Measurements from ENCODE around the gene UPB1. TPM values are rescaled to one million over a fixed set of nuclear protein-coding genes. Genes with fewer than 3 reads are reported as not detected.
"Not testable (repeated sequence)": the region's sequence is repeated elsewhere in the genome, so short reads cannot be mapped to it uniquely, and the experiment has no call there.

UPB1 gene
- total and polyA plus RNA-seq, 9 donors, result 0.29 to 1.0 (median 0.53) TPM

DNA sequence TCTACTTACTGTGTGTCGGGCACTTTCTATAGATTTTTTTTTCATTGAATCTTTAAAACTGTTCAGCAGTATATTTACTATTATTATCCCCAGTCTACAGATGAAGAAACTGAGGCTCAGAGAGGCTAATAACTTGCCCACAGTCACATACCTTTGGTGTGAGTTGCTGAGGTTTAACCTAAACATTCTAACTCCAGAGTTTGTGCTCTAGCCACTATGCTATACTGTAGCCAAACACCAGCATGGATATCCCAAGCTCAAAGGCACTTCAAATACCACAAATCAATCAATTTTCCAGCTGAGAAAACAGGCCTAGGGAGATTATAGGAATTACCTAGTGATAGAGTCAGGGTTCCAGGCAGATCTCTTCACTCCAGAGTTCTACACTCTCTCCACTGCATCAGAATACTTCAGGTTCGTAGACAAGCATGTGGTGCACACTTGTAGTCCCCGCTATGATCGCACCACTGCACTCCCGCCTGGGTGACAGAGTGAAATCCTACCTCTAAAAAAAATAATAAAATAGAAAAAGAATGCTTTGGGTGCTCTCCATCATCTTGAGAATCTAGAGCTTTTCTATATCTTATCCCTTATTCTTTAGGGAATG, 20.4 kb upstream of the UPB1 start:
- no peaks in the 10 kb centered on the region for H3K36me3 ChIP-seq (ENCODE audit: control insufficient read depth, insufficient read depth, low read length)
- H3K27me3 ChIP-seq (ENCODE audit: control insufficient read depth, insufficient read depth, low read length), result no peaks in the 10 kb centered on the region
- H3K27ac ChIP-seq (ENCODE audit: low read length), result no peak overlapping the region
- H3K4me1 ChIP-seq (ENCODE audit: control insufficient read depth, insufficient read depth, low read length), result peaks cover 8% of the 10 kb centered on the region
- DNase-seq, result no peak
- no peak overlapping the region for H3K4me3 ChIP-seq (ENCODE audit: low read length)
- no CpG with 5 or more reads among the region's 5 CpGs for WGBS (ENCODE audit: insufficient coverage)
- no peaks in the 10 kb centered on the region for H3K9me3 ChIP-seq (replicated peaks; ENCODE audit: control insufficient read depth, low read depth, low read length)

DNA sequence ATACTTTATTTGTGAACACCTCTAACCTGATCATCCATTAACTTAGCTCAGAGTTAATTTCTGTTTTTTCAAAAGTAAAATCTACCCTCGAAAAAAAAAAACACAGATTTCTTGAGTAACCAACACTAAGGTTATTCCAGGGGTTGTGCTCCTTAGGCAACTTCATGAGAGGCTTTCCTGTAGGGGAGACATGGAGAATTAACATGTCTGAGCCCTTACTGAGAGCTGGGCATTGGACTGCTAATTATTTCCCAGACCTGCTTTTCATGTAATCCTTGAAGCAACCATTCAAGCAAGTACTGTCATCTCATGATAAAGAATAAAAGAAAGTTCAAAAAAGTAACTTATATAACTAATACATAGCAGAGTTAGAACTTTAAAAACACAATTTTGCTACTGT, 13.5 kb upstream of the UPB1 start:
- H3K27me3 ChIP-seq (ENCODE audit: control insufficient read depth, insufficient read depth, low read length), result no peaks in the 10 kb centered on the region
- H3K36me3 ChIP-seq (ENCODE audit: control insufficient read depth, insufficient read depth, low read length), result no peaks in the 10 kb centered on the region
- no peak overlapping the region for H3K27ac ChIP-seq (ENCODE audit: low read length)
- WGBS (ENCODE audit: insufficient coverage), result no CpG with 5 or more reads among the region's 1 CpG
- no peak for DNase-seq
- no peak overlapping the region for H3K4me3 ChIP-seq (ENCODE audit: low read length)
- no peaks in the 10 kb centered on the region for H3K9me3 ChIP-seq (replicated peaks; ENCODE audit: control insufficient read depth, low read depth, low read length)
- H3K4me1 ChIP-seq (ENCODE audit: control insufficient read depth, insufficient read depth, low read length), result peaks cover 2% of the 10 kb centered on the region

DNA sequence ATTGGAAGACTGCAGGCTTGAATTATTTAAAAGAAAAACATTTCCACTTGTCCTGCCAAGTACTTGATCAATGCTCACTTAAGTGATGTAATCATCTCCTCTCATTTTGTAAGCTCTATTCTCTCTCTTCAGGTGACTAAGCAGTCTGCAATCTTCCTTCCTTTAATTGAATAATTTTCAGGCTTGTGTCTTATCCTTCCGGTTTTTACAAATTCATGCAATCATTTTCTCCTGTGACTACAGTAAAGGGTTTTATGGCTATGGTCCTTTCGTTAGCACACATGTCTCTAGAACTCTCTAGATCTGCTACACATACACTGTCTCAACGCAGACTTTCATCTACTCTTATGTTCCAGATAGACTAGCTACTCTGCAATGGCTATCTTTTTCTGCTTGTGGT, 12.6 kb upstream of the UPB1 start:
- Histone ChIP-seq H3K9me3 (replicated peaks; ENCODE audit: control insufficient read depth, low read depth, low read length) (no peaks in the 10 kb centered on the region), H3K4me3 (ENCODE audit: low read length) (no peak overlapping the region), H3K27ac (ENCODE audit: low read length) (no peak overlapping the region), H3K36me3 (ENCODE audit: control insufficient read depth, insufficient read depth, low read length) (no peaks in the 10 kb centered on the region), H3K4me1 (ENCODE audit: control insufficient read depth, insufficient read depth, low read length) (peaks cover 2% of the 10 kb centered on the region), H3K27me3 (ENCODE audit: control insufficient read depth, insufficient read depth, low read length) (no peaks in the 10 kb centered on the region)
- 47% methylated on average over 2 of the region's 3 CpGs for WGBS (ENCODE audit: insufficient coverage)
- DNase-seq, result peak; percentile 92

DNA sequence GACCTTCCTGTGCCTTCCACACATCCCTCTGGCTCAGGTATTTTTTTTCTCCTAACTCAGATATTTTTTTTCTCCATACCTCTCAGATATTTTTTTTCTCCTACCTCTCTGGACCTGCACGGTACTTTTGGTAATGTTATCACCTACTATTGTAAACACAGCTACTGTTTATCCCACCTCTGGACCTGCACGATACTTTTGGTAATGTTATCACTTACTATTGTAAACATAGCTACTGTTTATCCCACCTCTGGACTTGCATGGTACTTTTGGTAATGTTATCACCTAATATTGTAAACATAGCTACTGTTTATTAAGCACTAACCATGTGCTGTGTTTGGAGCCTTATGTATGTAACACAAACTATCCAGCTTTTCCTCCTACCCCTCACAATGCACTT, 12.1 kb upstream of the UPB1 start:
- peaks cover 2% of the 10 kb centered on the region for H3K4me1 ChIP-seq (ENCODE audit: control insufficient read depth, insufficient read depth, low read length)
- H3K27me3 ChIP-seq (ENCODE audit: control insufficient read depth, insufficient read depth, low read length), result no peaks in the 10 kb centered on the region
- H3K9me3 ChIP-seq (replicated peaks; ENCODE audit: control insufficient read depth, low read depth, low read length), result no peaks in the 10 kb centered on the region
- no CpG with 5 or more reads among the region's 2 CpGs for WGBS (ENCODE audit: insufficient coverage)
- no peak for DNase-seq
- H3K27ac ChIP-seq (ENCODE audit: low read length), result no peak overlapping the region
- H3K4me3 ChIP-seq (ENCODE audit: low read length), result no peak overlapping the region
- H3K36me3 ChIP-seq (ENCODE audit: control insufficient read depth, insufficient read depth, low read length), result no peaks in the 10 kb centered on the region

DNA sequence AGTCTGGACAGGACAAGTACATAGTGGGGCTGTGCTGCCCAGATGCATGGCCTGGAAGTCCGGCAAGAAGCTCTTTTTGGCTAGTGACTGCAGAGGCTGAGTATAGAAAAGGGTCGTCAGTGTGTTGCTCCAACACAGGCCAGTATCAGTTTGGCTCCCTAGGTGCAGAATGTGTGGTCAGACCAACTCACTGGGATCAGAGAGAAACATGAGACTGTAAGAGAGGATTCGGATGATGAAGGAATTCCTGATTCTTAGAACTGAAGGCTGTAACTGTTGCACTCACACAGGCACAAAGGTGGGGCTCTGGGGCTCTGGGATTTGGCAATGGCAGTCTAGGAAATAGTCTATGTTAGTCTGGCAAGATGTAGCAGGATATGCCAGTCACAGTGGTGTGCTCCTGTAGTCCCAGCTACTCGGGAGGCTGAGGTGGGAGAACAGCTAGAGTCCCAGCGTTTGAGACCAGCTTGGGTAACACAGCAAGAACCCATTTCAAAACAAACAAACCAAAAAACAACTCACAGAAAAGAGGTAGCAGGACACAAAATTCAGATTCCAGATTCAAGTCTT, 11.1 kb upstream of the UPB1 start:
- no peaks in the 10 kb centered on the region for H3K36me3 ChIP-seq (ENCODE audit: control insufficient read depth, insufficient read depth, low read length)
- no peaks in the 10 kb centered on the region for H3K27me3 ChIP-seq (ENCODE audit: control insufficient read depth, insufficient read depth, low read length)
- no peak overlapping the region for H3K4me3 ChIP-seq (ENCODE audit: low read length)
- WGBS (ENCODE audit: insufficient coverage), result 45% methylated on average over 3 of the region's 5 CpGs
- DNase-seq, result no peak
- peaks cover 2% of the 10 kb centered on the region for H3K4me1 ChIP-seq (ENCODE audit: control insufficient read depth, insufficient read depth, low read length)
- H3K27ac ChIP-seq (ENCODE audit: low read length), result no peak overlapping the region
- no peaks in the 10 kb centered on the region for H3K9me3 ChIP-seq (replicated peaks; ENCODE audit: control insufficient read depth, low read depth, low read length)

DNA sequence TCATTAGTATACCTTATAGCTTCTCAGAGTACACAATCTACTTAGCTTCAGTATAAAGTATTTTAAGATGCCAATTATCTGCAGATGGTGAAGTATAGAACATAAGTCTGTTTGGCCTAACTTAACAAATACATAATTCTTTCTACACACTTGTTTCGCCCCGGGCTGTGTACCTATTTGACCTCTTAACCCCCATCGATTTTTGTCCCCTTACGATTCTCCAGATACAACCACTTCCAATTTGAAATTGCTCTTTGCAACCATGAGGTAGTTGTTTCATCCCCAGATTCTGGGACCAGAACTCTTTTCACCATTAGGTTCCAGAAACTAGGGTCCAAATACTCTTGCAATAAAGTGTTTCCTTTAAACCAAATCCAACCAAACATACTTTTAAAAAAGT, 10.0 kb upstream of the UPB1 start:
- Histone ChIP-seq H3K4me3 (ENCODE audit: low read length) (no peak overlapping the region), H3K27me3 (ENCODE audit: control insufficient read depth, insufficient read depth, low read length) (no peaks in the 10 kb centered on the region), H3K36me3 (ENCODE audit: control insufficient read depth, insufficient read depth, low read length) (no peaks in the 10 kb centered on the region), H3K27ac (ENCODE audit: low read length) (no peak overlapping the region), H3K4me1 (ENCODE audit: control insufficient read depth, insufficient read depth, low read length) (peaks cover 2% of the 10 kb centered on the region), H3K9me3 (replicated peaks; ENCODE audit: control insufficient read depth, low read depth, low read length) (no peaks in the 10 kb centered on the region)
- 92% methylated on average over 4 of the region's 4 CpGs for WGBS (ENCODE audit: insufficient coverage)
- DNase-seq, result no peak

DNA sequence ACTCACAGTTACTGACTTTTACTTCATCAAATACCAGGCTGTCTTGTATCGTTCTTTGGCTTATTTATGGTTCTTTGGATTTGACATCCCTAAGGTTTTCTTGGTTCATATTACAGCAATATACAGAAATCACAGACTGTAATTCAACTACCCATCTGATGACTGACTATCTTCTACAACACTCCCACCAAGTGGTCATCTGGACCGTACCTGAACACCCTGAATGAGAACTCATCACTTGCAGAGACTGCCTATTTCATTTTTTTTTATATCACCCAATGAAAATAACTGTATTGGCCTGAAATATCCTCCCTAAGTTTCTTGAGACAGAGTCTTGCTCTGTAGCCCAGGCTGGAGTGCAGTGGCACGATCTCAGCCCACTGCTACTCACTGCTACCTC, 9.5 kb upstream of the UPB1 start:
- H3K4me1 ChIP-seq (ENCODE audit: control insufficient read depth, insufficient read depth, low read length), result peaks cover 2% of the 10 kb centered on the region
- no peaks in the 10 kb centered on the region for H3K9me3 ChIP-seq (replicated peaks; ENCODE audit: control insufficient read depth, low read depth, low read length)
- no peaks in the 10 kb centered on the region for H3K27me3 ChIP-seq (ENCODE audit: control insufficient read depth, insufficient read depth, low read length)
- H3K27ac ChIP-seq (ENCODE audit: low read length), result no peak overlapping the region
- WGBS (ENCODE audit: insufficient coverage), result 51% methylated on average over 2 of the region's 3 CpGs
- no peak overlapping the region for H3K4me3 ChIP-seq (ENCODE audit: low read length)
- peak; percentile 69 for DNase-seq
- no peaks in the 10 kb centered on the region for H3K36me3 ChIP-seq (ENCODE audit: control insufficient read depth, insufficient read depth, low read length)

DNA sequence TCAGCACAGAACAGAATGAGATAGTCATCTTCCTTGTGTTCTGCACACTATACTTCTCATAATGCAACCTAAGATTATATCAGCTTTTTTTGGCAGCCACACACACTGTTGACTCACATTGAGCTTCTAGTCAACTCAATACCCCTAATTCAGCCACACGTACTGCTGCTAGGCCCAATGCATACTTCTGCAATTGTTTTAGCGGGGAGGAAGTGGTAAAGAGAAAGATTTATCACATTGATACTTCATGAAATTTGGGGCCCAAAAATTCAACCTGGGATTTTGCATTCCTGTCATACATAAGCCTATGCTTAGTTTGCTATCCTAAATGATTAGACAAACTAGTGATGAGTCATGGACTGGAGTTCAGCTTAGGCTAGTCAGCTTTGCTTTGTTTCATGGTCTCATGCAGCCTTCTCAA, 8.6 kb upstream of the UPB1 start:
- no CpG with 5 or more reads among the region's 2 CpGs for WGBS (ENCODE audit: insufficient coverage)
- no peak for DNase-seq
- H3K9me3 ChIP-seq (replicated peaks; ENCODE audit: control insufficient read depth, low read depth, low read length), result no peaks in the 10 kb centered on the region

DNA sequence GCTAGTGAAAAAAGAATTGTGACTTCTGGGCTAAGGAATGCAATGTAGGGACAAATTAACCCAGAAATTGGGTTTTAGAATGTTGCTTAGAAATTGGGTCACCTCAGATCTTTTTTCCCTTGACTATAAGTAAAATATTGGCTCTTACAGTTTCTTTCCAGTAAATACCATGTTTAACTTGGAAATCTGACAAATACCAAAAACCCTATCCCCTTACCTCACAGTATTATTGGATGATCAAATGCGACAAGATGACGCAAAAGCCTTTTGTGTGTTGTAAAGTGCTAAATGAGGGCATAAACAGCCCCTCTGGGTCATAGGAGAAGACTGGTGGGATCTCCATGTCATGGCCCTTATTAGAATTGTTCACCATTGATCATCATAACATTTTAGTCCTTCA, 6.1 kb upstream of the UPB1 start:
- H3K9me3 ChIP-seq (replicated peaks; ENCODE audit: control insufficient read depth, low read depth, low read length), result no peaks in the 10 kb centered on the region
- H3K4me1 ChIP-seq (ENCODE audit: control insufficient read depth, insufficient read depth, low read length), result no peaks in the 10 kb centered on the region
- WGBS (ENCODE audit: insufficient coverage), result no CpG with 5 or more reads among the region's 2 CpGs
- DNase-seq, result no peak
- H3K4me3 ChIP-seq (ENCODE audit: low read length), result no peak overlapping the region
- H3K27ac ChIP-seq (ENCODE audit: low read length), result no peak overlapping the region
- H3K27me3 ChIP-seq (ENCODE audit: control insufficient read depth, insufficient read depth, low read length), result peaks cover 12% of the 10 kb centered on the region
- H3K36me3 ChIP-seq (ENCODE audit: control insufficient read depth, insufficient read depth, low read length), result no peaks in the 10 kb centered on the region

More for the DNA sequence above, 8.6 kb upstream of the UPB1 start:
- Histone ChIP-seq H3K27me3 (ENCODE audit: control insufficient read depth, insufficient read depth, low read length) (no peaks in the 10 kb centered on the region), H3K27ac (ENCODE audit: low read length) (no peak overlapping the region), H3K36me3 (ENCODE audit: control insufficient read depth, insufficient read depth, low read length) (no peaks in the 10 kb centered on the region), H3K4me1 (ENCODE audit: control insufficient read depth, insufficient read depth, low read length) (peaks cover 2% of the 10 kb centered on the region), H3K4me3 (ENCODE audit: low read length) (no peak overlapping the region)

DNA sequence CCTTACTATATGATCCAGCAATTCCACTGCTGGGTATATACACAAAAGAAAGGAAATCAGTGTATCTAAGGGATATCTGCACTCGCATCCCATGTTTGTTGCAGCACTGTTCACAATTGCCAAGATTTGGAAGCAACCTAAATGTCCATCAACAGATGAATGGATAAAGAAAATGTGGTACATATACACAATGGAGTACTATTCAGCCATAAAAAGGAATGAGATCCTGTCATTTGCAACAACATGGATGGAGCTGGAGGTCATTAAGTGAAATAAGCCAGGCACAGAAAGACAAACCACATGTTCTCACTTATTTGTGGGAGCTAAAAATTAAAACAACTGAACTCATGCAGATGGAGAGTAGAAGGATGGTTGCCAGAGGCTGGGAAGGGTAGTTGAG, 5.7 kb upstream of the UPB1 start:
- not testable (repeated sequence) for DNase-seq; H3K36me3 ChIP-seq (ENCODE audit: control insufficient read depth, insufficient read depth, low read length); H3K4me1 ChIP-seq (ENCODE audit: control insufficient read depth, insufficient read depth, low read length); H3K4me3 ChIP-seq (ENCODE audit: low read length); H3K27ac ChIP-seq (ENCODE audit: low read length); H3K9me3 ChIP-seq (replicated peaks; ENCODE audit: control insufficient read depth, low read depth, low read length)
- H3K27me3 ChIP-seq (ENCODE audit: control insufficient read depth, insufficient read depth, low read length), result peaks cover 16% of the 10 kb centered on the region
- WGBS (ENCODE audit: insufficient coverage), result no CpG with 5 or more reads among the region's 1 CpG

DNA sequence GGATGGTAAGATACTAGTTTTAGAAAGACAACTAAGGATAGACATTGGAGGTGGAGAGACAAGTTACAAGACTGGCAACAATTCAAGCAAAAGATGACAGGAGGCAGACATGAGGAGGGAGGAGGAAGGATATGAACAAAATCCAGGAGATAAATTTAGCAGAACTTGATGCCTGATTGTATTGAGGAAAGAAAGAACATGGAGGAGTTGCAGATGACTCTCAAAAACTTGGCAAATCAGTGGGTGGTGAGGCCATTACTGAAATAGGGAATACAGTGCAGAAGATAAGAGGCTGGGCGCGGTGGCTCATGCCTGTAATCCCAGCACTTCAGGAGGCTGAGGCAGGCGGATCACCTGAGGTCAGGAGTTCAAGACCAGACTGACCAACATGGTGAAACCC, 2.7 kb upstream of the UPB1 start:
- Histone ChIP-seq H3K27ac (ENCODE audit: low read length) (no peak overlapping the region), H3K36me3 (ENCODE audit: control insufficient read depth, insufficient read depth, low read length) (no peaks in the 10 kb centered on the region), H3K27me3 (ENCODE audit: control insufficient read depth, insufficient read depth, low read length) (peaks cover 36% of the 10 kb centered on the region), H3K9me3 (replicated peaks; ENCODE audit: control insufficient read depth, low read depth, low read length) (no peaks in the 10 kb centered on the region), H3K4me3 (ENCODE audit: low read length) (no peak overlapping the region), H3K4me1 (ENCODE audit: control insufficient read depth, insufficient read depth, low read length) (peaks cover 7% of the 10 kb centered on the region)
- DNase-seq, result no peak
- WGBS (ENCODE audit: insufficient coverage), result no CpG with 5 or more reads among the region's 3 CpGs

Data from muscle of leg (tissue), 11 donors.